NCI-H2227 (cell line): ENCODE measurements around the gene MAGI1.
"Not testable (repeated sequence)": the region's sequence is repeated elsewhere in the genome, so short reads cannot be mapped to it uniquely, and the experiment has no call there.

Experiments
- DNase-seq: peaks from one replicate; lab custom pipeline; 2025; ENCODE audit not compliant: unreplicated experiment; lab: John Stamatoyannopoulos, UW

The MAGI1 gene

DNA sequence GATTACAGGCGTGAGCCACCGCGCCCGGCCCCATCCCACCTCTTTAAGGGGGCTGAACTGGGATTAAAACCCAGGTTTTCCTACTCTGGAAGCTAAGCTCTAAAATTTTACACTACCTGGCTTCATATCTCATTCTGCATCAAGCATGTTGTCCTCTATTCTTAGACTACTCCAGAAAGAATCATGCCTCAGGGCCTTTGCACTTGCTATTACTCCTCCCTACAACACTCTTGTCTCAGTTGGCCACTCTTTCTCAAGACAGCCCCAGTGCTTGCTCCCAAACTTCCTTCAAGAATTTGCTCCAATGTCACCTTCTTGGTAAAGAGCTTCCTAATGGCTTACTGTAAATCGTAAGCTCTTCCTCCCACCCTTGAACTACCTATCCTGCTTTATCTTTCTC, 521.7 kb downstream of the MAGI1 start:
- DNase-seq: no peak

- not testable (repeated sequence) for DNase-seq
Observed at GRCh38 chr3:65514317-65514716, 524.4 kb downstream of the MAGI1 start.

DNA sequence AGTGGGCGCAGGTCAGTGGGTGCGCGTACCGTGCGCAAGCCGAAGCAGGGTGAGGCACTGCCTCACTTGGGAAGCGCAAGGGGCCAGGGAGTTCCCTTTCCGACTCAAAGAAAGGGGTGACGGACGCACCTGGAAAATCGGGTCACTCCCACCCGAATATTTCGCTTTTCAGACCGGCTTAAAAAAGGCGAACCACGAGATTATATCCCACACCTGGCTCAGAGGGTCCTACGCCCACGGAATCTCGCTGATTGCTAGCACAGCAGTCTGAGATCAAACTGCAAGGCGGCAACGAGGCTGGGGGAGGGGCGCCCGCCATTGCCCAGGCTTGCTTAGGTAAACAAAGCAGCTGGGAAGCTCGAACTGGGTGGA, 529.3 kb downstream of the MAGI1 start:
- not testable (repeated sequence) for DNase-seq

GRCh38 chr3:65508750-65509422, 529.8 kb downstream of the MAGI1 start:
- DNase-seq: no peak

DNA sequence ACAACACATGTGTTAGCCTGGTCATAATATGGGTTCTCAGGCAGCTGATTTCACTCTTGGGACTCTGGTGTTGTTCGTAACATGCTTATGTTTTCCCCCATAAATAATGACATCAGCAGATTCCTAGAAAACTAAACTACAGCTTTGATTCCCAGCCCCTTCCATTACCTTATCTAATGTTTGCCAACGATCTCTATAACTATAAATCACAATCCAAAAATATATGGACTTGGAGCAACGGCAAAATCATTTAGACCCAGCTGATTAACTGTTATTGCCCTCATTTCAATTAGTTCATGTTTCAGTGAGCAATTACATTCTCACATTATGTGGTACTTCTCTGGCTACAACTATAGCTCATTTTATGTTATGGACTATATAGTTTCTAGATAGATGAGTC, 531.3 kb downstream of the MAGI1 start:
- no peak for DNase-seq

- DNase-seq: no peak
Observed at GRCh38 chr3:65503776-65504175, 534.9 kb downstream of the MAGI1 start.

DNA sequence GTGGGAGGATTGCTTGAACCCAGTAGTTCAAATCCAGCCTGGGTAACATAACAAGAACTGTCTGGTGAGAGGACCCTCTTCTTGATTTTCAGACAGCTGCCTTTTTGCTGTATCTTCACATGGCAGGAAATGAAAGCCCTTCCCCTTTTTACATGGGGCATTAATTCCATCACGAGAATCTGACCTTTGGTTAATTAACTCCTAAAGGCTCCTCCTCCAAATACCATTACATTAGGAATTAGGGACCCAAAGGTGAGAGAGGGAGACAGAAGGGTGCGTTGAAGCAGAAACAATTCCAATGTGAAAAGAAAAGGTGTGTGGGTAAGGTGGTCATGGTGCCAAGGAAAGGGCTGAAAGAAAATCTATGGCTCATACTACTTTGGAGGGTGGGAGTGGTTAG, 536.2 kb downstream of the MAGI1 start:
- DNase-seq: no peak

GRCh38 chr3:65500398-65501306, 538.1 kb downstream of the MAGI1 start:
- no peak for DNase-seq

GRCh38 chr3:65497846-65498245, 540.9 kb downstream of the MAGI1 start:
- peak; percentile 76 for DNase-seq

DNA sequence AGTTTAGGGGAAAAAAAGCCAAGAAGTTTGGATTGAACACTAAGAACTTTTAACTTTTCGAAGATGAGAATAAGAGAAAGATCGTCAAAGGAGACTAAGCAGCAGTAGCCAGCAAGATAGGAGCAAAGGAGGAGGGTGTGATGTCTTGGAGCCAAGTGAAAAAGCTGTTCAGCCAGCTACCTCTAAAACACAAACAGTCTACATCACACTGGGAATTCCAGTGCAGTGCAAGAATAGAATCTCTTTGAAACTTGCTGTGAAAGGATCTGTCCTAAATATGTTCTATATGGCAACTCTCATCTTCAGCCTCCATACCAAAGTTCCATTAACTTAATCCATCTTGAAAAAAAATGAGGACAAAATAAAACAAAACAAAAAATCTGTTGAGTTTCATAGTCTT, 541.5 kb downstream of the MAGI1 start:
- no peak for DNase-seq

DNA sequence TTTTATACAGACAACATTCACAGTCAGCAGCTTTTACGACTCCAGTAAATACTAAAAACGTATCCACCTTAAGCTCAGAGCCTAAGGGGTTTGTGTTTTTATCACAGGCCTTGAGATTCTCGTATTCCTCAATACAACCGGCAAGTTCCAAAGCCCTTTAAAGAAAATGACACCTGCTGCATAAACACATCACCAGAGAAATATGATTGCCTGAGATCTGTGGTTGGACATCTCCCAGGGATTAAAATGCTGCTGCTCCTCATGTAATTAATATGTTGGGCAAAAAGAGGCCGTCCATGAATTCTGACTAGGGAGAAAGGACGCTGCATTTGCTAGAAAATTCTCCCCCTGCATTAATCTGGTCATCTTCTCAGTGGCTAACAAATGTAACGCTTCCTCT, 544.8 kb downstream of the MAGI1 start:
- no peak for DNase-seq

- DNase-seq: no peak
Observed at GRCh38 chr3:65493371-65493882, 545.3 kb downstream of the MAGI1 start.

DNA sequence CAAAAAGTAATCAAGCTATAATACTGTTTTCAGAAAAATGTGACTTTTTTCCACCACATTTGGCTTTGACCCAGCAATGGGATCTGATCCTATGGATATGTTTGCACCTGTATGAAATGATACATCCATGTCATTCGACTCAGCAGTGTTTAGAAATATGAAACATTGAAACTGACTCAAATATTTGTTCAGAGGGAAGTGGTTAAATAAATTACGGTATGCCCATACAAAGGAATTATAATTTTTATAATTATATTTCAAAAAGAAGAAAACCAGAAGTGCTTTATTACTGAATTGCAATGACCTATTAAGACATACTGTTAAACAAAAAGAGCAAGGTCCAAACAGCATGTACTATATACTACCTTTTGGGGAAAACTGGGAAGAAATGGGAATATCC, 546.5 kb downstream of the MAGI1 start:
- no peak for DNase-seq

DNA sequence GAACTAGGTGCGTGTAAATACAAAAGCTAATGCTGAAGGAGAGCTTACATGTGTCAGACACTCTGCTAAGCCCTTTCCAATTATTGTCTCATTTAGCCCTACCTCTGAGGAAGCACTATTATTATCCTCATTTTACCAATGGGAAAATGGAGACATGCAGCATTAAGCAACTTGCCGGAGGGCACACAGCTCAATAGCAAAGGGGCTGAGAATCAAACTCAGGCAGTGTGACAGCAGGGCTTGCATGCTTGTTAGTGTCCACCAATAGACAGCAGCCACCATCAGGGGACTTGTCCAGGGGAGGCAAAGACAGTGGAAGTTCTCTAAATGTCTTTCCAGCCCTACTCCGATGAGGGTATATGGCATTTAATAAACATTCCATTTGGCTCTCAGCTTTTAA, 548.6 kb downstream of the MAGI1 start:
- peak; percentile 51 for DNase-seq

DNA sequence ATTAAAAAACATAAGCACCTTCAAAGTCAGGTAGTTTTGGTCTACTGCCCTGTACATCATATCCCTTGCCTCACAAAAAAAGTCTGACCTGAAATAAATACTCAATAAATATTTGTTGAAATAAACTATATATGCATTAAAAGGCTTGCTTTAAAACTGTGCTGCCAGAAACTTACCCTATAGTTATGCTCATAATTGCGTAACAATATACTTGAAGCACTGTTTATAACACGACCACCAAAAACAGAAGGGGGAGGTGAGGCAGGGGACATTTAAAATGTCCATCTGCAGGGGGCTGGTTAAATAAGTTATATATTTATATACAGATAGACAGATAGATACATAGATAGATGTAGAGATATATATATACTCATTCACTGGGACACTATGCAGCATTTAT, 549.5 kb downstream of the MAGI1 start:
- no peak for DNase-seq

- DNase-seq: no peak
Observed at GRCh38 chr3:65485826-65486469, 552.8 kb downstream of the MAGI1 start.

GRCh38 chr3:65484964-65485363, 553.8 kb downstream of the MAGI1 start:
- no peak for DNase-seq

DNA sequence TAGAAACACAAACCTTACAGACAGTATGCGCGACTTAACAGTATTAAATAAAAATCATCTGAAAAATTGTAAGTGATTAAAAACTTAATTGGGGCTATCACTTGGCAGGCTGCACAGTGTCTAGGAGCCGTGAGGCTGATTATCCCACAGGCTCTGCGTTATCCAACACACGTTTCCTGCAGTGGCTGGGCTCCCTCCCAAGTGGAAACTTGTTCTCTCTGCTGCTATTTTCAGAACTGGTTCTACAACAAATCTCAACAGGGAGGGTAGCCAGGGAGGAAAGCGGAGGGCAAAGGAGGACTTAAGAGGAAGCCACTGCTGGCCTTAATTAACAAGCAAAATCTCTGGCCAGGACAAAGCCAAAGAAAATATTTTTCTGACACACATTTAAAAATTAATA, 555.2 kb downstream of the MAGI1 start:
- DNase-seq: no peak

DNA sequence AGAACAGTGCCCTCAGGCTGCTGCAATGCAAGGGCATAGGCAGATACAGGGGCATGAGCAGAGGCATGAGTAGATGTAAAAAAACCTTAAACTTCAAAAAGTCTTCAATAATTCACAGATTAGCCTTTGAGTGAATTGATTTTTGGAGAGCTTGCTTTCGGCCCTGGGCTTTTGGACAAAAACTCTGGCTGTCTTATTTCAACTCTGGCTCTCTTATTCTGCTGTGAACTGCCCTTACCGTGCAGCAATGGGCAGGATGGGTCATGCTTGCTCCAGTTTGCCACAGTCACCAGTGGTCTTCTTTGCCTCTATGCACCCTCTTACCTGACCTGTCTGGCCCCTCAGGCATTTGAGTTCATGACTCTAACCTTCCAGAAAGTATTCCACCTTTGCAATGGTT, 555.7 kb downstream of the MAGI1 start:
- DNase-seq: no peak

- DNase-seq: no peak
Observed at GRCh38 chr3:65481085-65481484, 557.6 kb downstream of the MAGI1 start.

- no peak for DNase-seq
Observed at GRCh38 chr3:65479990-65480389, 558.7 kb downstream of the MAGI1 start.
